ENCODE data around the gene CTAGE6. TPM values are rescaled to one million over a fixed set of nuclear protein-coding genes. Genes with fewer than 3 reads are reported as not detected.
"Not testable (repeated sequence)": the region's sequence is repeated elsewhere in the genome, so short reads cannot be mapped to it uniquely, and the experiment has no call there.

CTAGE6 gene
- total RNA-seq, 3 donors from 2014 or later = 0.21 to 0.35 (median 0.30) TPM

DNA sequence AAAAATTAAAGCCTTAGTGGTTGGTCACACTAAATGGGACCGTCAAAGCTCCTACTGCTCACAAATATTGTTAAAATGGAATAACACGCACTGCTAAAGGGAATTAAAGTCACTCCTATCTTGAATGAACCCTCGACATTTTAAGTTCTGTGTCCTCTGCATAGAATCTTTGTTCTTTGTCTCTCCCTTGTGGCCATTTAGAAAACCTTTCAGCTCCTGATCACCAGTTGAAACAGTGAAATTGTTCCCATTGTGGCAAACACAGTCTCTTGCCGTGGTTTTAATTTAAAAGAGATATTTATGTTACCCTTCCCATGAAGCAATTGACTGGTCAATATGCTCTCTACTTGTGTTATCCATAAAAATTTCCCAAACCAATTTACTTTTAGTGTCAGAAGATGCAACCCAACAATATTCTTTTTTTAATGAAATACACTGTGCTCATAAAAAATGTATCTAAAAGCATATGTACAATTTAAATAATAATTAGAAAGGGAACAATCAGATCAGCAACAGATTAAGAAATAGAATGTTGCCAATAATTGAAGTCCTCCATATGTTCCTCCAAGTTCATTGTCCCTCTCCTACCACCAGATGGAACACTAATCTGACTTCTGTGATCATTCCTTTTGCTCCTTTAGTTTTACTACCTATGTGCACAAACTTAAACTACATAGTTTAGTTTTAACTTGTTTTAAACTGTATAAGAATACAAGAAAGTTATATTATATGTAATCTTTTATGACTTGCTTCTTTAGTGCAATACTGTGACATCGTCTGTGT is 20.3 kb downstream of the CTAGE6 start:
- H3K4me3 Mint-ChIP-seq; H3K27me3 Mint-ChIP-seq (ENCODE audit: low read depth); H3K36me3 Mint-ChIP-seq (ENCODE audit: insufficient read depth); DNase-seq; ATAC-seq; H3K4me1 Mint-ChIP-seq (ENCODE audit: low read depth); H3K9me3 Mint-ChIP-seq: not testable (repeated sequence)

DNA sequence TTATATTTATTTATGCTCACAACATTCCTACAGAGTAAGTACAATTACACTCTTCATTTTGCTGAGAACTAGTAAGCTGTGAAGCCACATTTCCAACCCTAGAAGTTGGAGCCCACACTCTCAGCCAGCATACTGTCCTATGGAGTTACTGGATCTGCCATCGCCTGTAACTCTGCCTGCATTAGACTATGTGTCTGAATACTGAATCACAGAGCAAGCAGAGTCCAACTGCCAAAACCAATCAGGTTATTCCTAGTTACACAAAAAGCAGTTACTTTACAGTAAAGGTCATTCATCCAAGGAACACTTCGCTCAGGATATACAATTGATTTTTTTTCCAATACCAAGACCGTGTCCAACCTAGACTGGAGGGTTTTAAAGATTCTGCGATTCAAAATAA is 21.5 kb downstream of the CTAGE6 start:
- no peak for DNase-seq
- no peaks in the 10 kb centered on the region for H3K36me3 Mint-ChIP-seq (ENCODE audit: insufficient read depth)
- H3K27me3 Mint-ChIP-seq (ENCODE audit: low read depth) = no peaks in the 10 kb centered on the region
- peaks cover 2% of the 10 kb centered on the region for H3K4me1 Mint-ChIP-seq (ENCODE audit: low read depth)
- H3K9me3 Mint-ChIP-seq = no peaks in the 10 kb centered on the region
- ATAC-seq = no peak
- no peak overlapping the region for H3K4me3 Mint-ChIP-seq

DNA sequence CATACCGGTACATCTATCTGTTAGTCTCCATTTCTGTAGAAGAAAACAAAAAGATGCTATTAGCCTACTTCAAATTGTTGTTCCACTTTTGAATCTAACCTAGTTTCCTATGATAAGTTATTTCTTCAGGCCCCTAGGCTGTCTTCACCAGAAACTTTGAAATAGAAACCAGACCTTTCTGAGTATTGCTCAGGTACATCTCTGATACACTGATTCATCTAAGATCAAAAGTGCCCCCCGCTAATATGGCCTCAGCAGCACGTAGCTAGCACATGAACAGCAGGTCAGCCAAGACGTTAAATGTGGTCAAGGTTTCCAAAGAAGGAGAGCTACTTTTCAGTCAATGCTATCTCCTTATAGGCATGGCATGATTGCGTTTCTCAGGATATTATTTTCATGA is 23.6 kb downstream of the CTAGE6 start:
- peaks cover 15% of the 10 kb centered on the region for H3K36me3 Mint-ChIP-seq (ENCODE audit: insufficient read depth)
- no peak for DNase-seq
- H3K4me1 Mint-ChIP-seq (ENCODE audit: low read depth) = peaks cover 2% of the 10 kb centered on the region
- H3K9me3 Mint-ChIP-seq = no peaks in the 10 kb centered on the region
- H3K4me3 Mint-ChIP-seq = no peak overlapping the region
- ATAC-seq = peak in 1 of 2 donors; percentile 57
- no peaks in the 10 kb centered on the region for H3K27me3 Mint-ChIP-seq (ENCODE audit: low read depth)

DNA sequence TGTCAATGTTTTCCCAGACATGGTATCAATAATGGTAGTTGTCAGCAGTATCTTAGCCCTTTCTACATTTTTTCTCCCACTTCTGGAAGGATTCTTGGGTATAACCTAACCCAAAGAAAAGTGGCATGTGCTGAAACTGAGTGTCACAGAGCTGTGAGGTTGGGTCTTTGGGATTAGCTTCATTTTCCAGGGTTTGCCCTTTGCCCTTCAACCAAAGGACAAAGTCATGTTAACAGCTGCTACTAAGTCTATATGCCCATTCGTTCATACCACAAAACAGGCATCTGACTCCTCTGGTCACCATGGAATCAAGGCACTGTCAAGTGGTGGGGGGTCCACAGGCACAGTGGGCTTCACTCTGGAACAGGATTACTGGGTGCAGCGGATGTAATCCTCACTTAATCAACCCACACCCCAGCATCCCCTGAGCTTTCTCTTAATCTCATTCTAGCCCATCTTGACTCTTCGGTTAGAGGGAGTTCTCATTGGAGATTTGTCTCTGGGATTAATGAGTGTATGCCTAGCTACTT is 29.1 kb downstream of the CTAGE6 start:
- Mint-ChIP-seq H3K4me1 (ENCODE audit: low read depth) (no peaks in the 10 kb centered on the region), H3K9me3 (no peaks in the 10 kb centered on the region), H3K4me3 (no peak overlapping the region), H3K27me3 (ENCODE audit: low read depth) (no peaks in the 10 kb centered on the region), H3K36me3 (ENCODE audit: insufficient read depth) (peaks cover 23% of the 10 kb centered on the region)
- DNase-seq = no peak
- ATAC-seq = no peak

DNA sequence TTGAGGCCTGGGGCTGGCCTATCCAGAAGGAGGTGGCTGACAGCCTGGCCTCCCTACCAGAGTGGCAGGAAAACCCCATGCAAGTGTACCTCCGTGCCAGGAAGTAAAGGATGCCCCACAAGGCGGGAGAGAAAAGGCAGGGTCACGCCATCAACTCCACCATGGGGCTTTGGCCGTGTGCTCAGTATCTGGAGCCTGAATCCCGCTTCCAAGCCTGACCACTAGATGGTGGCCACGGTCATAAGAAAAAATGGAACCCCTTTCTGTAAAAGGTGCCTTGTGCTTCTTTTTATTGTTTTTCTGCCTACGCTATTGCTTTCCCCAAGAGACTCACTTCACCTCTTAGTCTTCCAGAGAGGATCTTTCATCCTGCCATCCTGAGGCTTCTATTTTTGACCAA is 29.9 kb downstream of the CTAGE6 start:
- H3K27me3 Mint-ChIP-seq (ENCODE audit: low read depth); DNase-seq; H3K9me3 Mint-ChIP-seq; H3K4me3 Mint-ChIP-seq; H3K4me1 Mint-ChIP-seq (ENCODE audit: low read depth): not testable (repeated sequence)
- H3K36me3 Mint-ChIP-seq (ENCODE audit: insufficient read depth) = peaks cover 23% of the 10 kb centered on the region
- ATAC-seq = peak in 1 of 2 donors; percentile 56

DNA sequence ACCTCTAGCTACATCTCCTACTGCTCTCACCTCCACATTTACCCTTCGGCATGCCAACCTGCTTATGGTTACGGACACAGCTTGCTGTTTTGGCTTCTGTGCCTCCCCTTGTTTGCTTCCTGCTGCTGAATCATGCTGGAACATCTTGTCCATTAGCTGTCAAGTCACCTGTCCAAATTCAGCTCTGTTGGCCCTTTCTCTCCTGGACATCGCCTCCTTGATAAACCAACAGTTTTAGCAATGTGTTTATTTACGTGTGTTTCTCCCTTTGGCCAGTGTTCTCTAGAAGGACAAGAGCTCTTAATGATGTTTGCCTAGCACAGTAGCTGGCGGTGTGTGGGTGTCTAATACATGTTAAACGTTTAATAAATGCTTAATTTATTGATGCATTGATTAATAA is 31.4 kb downstream of the CTAGE6 start:
- peaks cover 23% of the 10 kb centered on the region for H3K36me3 Mint-ChIP-seq (ENCODE audit: insufficient read depth)
- not testable (repeated sequence) for H3K4me3 Mint-ChIP-seq; DNase-seq; H3K4me1 Mint-ChIP-seq (ENCODE audit: low read depth); H3K9me3 Mint-ChIP-seq; ATAC-seq; H3K27me3 Mint-ChIP-seq (ENCODE audit: low read depth)

DNA sequence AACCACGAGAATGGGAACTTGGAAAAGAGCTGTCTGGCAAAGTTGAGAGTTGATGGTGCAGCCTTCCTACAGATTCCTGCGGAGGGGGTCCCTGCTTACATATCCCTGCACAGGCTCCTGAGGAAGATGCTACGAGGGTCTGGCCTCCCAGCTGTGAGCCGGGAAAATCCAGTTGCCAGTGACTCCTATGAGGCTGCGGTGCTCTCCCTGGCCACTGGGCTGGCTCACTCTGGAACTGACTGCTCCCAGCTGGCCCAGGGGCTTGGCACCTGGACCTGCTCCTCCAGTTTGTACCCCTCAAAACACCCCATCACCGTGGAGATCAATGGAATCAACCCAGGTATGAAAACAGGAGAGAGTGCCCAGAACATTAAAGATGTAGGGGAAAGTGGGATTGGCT is 37.2 kb downstream of the CTAGE6 start:
- not testable (repeated sequence) for H3K27me3 Mint-ChIP-seq (ENCODE audit: low read depth); H3K36me3 Mint-ChIP-seq (ENCODE audit: insufficient read depth); DNase-seq; ATAC-seq; H3K4me3 Mint-ChIP-seq; H3K4me1 Mint-ChIP-seq (ENCODE audit: low read depth); H3K9me3 Mint-ChIP-seq

DNA sequence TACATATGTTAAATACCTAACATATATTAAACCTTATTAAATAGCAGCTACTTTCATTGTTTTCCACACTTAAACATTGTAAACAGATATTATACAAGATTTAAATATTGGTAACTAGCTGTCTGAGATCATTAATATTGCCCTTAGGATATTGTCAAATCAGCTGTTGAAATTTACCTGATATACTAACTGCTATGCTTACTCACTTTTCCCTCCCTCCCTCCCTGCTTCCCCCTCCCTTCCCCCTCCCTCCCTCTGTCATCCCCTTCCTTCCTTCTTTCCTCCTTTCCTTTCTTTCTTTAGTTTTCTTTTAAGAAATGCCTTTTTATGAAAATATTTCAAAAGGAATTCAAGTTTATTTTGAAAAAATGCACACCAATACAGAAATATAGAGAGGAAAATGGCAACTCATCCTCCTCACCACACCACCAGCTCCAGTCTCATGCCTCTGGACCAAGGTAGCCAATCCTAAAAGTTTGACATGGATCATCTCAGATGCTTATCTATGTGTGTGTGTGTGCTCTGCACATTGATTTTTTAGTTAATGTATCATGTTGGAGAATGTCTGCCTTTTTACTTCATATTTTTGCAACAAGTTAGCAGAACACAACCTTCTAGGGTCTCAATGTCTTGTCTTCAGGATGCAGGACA is 41.8 kb downstream of the CTAGE6 start:
- not testable (repeated sequence) for DNase-seq, H3K4me3 Mint-ChIP-seq

DNA sequence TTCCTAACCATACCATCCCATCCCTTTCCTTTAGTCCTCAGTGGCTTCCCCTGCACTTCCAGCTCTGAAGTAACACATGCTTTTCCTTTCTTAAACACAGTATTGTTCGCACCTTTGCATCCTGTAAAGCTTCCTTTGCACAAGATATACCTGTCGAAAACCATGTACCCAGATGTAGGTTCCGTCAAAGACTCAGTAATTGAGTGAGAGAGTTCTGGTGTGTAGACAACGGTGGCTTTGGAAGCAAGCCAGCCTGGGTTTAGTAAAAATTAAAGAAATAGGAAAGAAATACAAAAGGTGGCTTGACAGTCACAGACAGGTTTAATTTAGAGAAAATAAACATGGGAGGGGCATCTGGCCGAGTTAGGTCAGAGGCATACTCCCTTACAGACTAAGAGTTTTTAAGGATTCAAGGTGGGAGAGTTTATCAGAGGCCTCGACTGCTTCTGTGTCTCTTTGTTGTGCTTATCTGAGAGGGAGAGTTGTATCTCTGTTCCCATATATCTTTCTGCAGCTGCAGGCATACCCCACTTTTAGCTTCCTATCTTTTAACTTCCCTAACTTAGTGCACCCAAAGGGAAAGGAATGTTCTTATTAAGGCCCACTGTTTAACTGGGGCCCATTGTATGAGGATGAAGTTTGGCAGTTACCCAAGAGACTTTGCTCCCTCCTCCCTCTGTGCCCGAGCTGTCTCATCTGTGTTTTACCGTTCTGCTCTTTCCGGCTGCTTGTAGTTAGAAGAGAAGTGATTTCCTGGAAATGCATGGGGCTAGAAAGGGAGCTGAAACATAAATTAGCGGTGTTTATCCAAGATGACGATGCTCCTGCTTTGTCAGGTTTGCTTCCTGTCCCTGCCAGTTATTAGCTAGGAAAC is 42.7 kb downstream of the CTAGE6 start:
- not testable (repeated sequence) for H3K27me3 Mint-ChIP-seq (ENCODE audit: low read depth); H3K9me3 Mint-ChIP-seq; H3K4me3 Mint-ChIP-seq; H3K4me1 Mint-ChIP-seq (ENCODE audit: low read depth); DNase-seq; H3K36me3 Mint-ChIP-seq (ENCODE audit: insufficient read depth)
- ATAC-seq = peak; percentile 68 to 81

More for the DNA sequence above, 41.8 kb downstream of the CTAGE6 start:
- not testable (repeated sequence) for H3K36me3 Mint-ChIP-seq (ENCODE audit: insufficient read depth); H3K27me3 Mint-ChIP-seq (ENCODE audit: low read depth); H3K4me1 Mint-ChIP-seq (ENCODE audit: low read depth); H3K9me3 Mint-ChIP-seq; ATAC-seq

DNA sequence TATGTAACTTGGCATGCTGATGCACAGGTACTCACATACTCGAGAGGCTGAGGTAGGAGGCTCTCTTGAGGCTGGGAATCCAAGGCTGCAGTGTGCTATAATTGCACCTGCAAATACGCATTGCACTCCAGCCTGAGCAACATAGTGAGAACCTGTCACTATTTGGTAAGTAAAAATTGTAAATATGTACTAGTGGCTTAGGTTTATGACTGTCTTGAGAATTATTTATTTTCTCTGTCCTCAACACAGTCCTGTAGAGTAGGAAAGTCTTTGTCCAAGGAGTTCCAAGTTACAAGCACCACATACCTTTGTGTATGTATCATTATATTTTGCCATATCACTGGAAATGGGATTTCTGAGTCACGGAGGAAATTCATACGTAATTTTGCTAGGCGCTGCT is 45.1 kb downstream of the CTAGE6 start:
- H3K4me1 Mint-ChIP-seq (ENCODE audit: low read depth); H3K4me3 Mint-ChIP-seq; DNase-seq; ATAC-seq; H3K36me3 Mint-ChIP-seq (ENCODE audit: insufficient read depth); H3K27me3 Mint-ChIP-seq (ENCODE audit: low read depth); H3K9me3 Mint-ChIP-seq: not testable (repeated sequence)

DNA sequence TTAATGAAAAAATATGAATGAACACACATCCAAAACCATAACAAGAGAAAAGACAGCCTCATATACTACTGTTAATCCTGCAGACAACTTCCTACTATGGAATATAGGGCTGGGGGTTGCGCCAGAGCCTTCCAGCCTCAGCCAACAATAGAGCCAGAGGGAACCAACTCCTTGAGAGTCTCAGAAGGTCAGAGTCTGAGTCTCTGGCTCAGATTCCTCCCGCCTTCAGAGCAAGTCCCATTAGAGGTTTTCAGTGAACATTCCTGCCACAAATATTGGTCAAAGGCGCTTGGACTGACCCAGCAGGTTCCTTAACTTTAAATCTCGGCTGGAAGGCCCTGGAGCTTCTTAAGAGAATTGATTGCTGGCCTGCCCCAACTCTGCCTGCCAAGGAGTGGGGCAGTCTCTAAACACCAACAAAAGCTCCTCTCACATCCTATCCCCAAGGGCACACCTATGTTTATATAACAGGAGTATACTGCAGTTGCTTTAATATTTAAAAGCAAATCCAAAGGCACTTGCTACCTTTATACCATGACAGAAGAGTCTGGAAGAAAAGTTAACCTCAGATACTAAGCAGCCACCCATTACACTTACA is 45.7 kb downstream of the CTAGE6 start:
- H3K4me1 Mint-ChIP-seq (ENCODE audit: low read depth); H3K36me3 Mint-ChIP-seq (ENCODE audit: insufficient read depth); H3K4me3 Mint-ChIP-seq; DNase-seq; H3K9me3 Mint-ChIP-seq; H3K27me3 Mint-ChIP-seq (ENCODE audit: low read depth); ATAC-seq: not testable (repeated sequence)

DNA sequence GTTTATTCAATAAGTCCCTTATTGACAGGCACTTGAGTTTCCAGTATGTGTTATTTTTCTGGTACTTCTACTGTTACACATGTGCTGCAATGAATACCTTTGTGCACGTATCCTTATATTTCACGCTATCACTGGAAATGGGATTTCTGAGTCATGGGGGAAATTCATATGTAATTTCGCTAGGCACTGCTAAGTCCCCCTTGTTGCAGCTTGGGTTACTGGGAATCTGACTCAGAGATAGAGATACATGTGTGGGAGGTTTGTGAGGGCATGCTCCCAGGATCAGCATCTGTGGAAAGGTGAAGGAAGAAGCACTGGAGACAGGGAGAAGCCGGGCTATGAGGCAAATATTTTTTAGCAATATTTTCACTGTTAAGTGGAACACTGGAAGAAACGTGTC is 47.6 kb downstream of the CTAGE6 start:
- H3K4me1 Mint-ChIP-seq (ENCODE audit: low read depth); H3K4me3 Mint-ChIP-seq; H3K9me3 Mint-ChIP-seq; H3K27me3 Mint-ChIP-seq (ENCODE audit: low read depth); H3K36me3 Mint-ChIP-seq (ENCODE audit: insufficient read depth); DNase-seq: not testable (repeated sequence)
- ATAC-seq = peak; percentile 15 to 35
